Measurements from ENCODE around the gene HBS1L.

Gene HBS1L

DNA sequence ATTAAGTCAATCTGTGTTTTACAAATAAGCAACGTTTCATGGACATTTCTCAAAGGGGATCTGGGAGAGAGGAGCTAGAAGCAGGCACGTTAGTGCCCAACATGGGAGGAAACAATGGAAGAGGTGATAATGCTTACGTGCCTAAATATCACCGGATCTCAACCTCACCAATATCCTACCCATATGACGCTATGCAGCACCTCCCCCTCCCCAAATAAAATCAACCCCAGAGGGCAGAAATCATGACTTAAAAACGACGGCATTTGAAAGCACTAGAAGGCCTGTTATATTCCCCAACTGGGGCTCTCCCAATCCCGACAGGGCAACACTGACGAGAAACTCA is 425 bp downstream of the HBS1L start:
- peak overlapping the region; percentile 86 for H2AFZ ChIP-seq (ENCODE audit: low read depth)
- no peaks in the 10 kb centered on the region for H3K27me3 ChIP-seq (ENCODE audit: insufficient read depth, low read depth)
- H3K9ac ChIP-seq, result peak overlapping the region; percentile 86
- H3K79me2 ChIP-seq (ENCODE audit: insufficient read depth, low read depth), result peaks cover 47% of the 10 kb centered on the region
- H3K27ac ChIP-seq, result peak overlapping the region; percentile 74
- peak overlapping the region; percentile 83 for H3K4me2 ChIP-seq
- no peaks in the 10 kb centered on the region for H3K36me3 ChIP-seq (ENCODE audit: insufficient read depth)
- TF ChIP-seq, protein P1, sequence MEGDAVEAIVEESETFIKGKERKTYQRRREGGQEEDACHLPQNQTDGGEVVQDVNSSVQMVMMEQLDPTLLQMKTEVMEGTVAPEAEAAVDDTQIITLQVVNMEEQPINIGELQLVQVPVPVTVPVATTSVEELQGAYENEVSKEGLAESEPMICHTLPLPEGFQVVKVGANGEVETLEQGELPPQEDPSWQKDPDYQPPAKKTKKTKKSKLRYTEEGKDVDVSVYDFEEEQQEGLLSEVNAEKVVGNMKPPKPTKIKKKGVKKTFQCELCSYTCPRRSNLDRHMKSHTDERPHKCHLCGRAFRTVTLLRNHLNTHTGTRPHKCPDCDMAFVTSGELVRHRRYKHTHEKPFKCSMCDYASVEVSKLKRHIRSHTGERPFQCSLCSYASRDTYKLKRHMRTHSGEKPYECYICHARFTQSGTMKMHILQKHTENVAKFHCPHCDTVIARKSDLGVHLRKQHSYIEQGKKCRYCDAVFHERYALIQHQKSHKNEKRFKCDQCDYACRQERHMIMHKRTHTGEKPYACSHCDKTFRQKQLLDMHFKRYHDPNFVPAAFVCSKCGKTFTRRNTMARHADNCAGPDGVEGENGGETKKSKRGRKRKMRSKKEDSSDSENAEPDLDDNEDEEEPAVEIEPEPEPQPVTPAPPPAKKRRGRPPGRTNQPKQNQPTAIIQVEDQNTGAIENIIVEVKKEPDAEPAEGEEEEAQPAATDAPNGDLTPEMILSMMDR (conservative IDR thresholded peaks at IDR 0.05; ENCODE audit: low read depth, low read length), result no peak
- no peaks in the 10 kb centered on the region for H4K20me1 ChIP-seq (ENCODE audit: insufficient read depth)
- H3K4me3 ChIP-seq (IDR thresholded peaks at IDR 0.05; ENCODE audit: insufficient read depth, low read depth, low read length), result peak overlapping the region; percentile 20
- H3K4me1 ChIP-seq (ENCODE audit: low read depth, poor library complexity, severe bottlenecking), result peaks cover 30% of the 10 kb centered on the region

DNA sequence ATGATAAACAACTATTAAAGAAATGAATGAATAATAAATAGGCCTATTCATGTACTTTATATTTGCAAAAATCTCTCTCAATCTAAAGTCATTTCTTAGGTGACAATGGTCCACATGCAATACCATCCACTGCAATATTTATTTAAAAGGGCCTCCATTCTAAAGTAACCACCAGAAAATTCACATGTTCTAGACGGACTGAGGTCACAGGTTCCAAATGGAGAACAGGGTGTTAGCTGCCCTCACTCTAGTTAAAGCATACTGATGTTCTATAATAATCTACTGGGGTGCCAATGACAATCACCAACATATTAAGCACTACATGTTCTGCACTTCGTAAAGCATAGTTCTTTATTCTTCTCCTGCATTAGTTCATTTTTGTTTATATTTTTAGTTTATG is 1.2 kb downstream of the HBS1L start:
- Histone ChIP-seq H3K4me3 (IDR thresholded peaks at IDR 0.05; ENCODE audit: insufficient read depth, low read depth, low read length) (no peak overlapping the region), H3K4me2 (peak overlapping the region; percentile 83), H3K36me3 (ENCODE audit: insufficient read depth) (no peaks in the 10 kb centered on the region), H3K79me2 (ENCODE audit: insufficient read depth, low read depth) (peaks cover 54% of the 10 kb centered on the region), H3K27me3 (ENCODE audit: insufficient read depth, low read depth) (no peaks in the 10 kb centered on the region), H3K9ac (no peak overlapping the region; the same call in 1 of the 2 replicates), H2AFZ (ENCODE audit: low read depth) (no peak overlapping the region), H3K27ac (no peak overlapping the region), H4K20me1 (ENCODE audit: insufficient read depth) (no peaks in the 10 kb centered on the region), H3K4me1 (ENCODE audit: low read depth, poor library complexity, severe bottlenecking) (peaks cover 30% of the 10 kb centered on the region)
- TF ChIP-seq, protein P1 (conservative IDR thresholded peaks at IDR 0.05; ENCODE audit: low read depth, low read length), result no peak

DNA sequence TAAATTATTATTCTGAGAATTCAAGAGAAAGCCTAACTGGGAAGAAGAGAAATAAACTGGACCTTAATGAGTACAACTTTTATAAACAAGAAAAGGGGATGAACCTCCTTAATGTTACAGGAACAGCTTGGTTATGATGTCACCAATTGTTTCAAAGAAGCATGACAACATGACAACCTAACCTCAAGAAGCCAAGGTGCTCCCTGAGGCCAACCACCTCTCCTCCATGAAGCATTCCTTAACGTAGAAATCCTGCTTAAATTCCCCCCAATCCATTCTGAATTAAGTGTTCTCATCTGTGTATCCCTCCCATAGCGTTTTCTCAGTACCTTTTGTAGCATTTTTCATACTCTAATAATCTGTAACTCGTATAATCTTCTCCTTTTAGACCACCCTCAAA is 1.7 kb downstream of the HBS1L start:
- H3K9ac ChIP-seq, result no peak overlapping the region
- peaks cover 57% of the 10 kb centered on the region for H3K79me2 ChIP-seq (ENCODE audit: insufficient read depth, low read depth)
- H3K27ac ChIP-seq, result no peak overlapping the region
- H3K4me1 ChIP-seq (ENCODE audit: low read depth, poor library complexity, severe bottlenecking), result peaks cover 30% of the 10 kb centered on the region
- TF ChIP-seq, protein P1 (conservative IDR thresholded peaks at IDR 0.05; ENCODE audit: low read depth, low read length), result no peak
- no peak overlapping the region for H3K4me3 ChIP-seq (IDR thresholded peaks at IDR 0.05; ENCODE audit: insufficient read depth, low read depth, low read length)
- no peaks in the 10 kb centered on the region for H3K27me3 ChIP-seq (ENCODE audit: insufficient read depth, low read depth)
- H3K36me3 ChIP-seq (ENCODE audit: insufficient read depth), result no peaks in the 10 kb centered on the region
- no peak overlapping the region for H2AFZ ChIP-seq (ENCODE audit: low read depth)
- peak overlapping the region; percentile 83 for H3K4me2 ChIP-seq
- H4K20me1 ChIP-seq (ENCODE audit: insufficient read depth), result no peaks in the 10 kb centered on the region

DNA sequence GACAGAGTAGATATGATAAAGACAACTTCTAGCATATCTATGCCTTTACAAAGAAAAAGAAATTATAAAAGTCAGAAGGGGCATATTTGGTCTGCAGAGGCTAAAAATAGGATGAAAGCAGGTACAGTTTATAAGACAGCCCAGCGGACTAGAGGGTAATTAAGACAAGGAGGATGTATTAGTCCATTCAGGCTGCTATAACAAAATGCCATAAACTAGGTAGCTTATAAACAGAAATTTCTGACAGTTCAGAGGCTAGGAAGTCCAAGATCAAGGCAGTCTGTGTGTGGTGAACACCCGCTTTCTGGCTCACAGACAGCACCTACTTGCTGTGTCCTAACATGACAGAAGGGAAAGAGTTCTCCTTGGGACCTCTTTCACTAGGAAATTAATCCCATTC is 5.7 kb downstream of the HBS1L start:
- TF ChIP-seq, protein P1 (conservative IDR thresholded peaks at IDR 0.05; ENCODE audit: low read depth, low read length), result no peak
- no peaks in the 10 kb centered on the region; the same call in 1 of the 2 replicates for H4K20me1 ChIP-seq (ENCODE audit: insufficient read depth)
- H3K27ac ChIP-seq, result no peak overlapping the region
- H3K4me1 ChIP-seq (ENCODE audit: low read depth, poor library complexity, severe bottlenecking), result peaks cover 48% of the 10 kb centered on the region
- H3K9ac ChIP-seq, result no peak overlapping the region
- H3K27me3 ChIP-seq (ENCODE audit: insufficient read depth, low read depth), result no peaks in the 10 kb centered on the region
- no peaks in the 10 kb centered on the region for H3K36me3 ChIP-seq (ENCODE audit: insufficient read depth)
- peaks cover 84% of the 10 kb centered on the region for H3K79me2 ChIP-seq (ENCODE audit: insufficient read depth, low read depth)
- H2AFZ ChIP-seq (ENCODE audit: low read depth), result no peak overlapping the region
- H3K4me3 ChIP-seq (IDR thresholded peaks at IDR 0.05; ENCODE audit: insufficient read depth, low read depth, low read length), result no peak overlapping the region
- no peak overlapping the region for H3K4me2 ChIP-seq
